SJSA1 (cell line): Measurements from ENCODE around the gene RABL6. TPM values are rescaled to one million over a fixed set of nuclear protein-coding genes. Genes with fewer than 3 reads are reported as not detected.

ENCODE experiments used
- total RNA-seq: library from RNA; depleted of rRNA; stranded (reverse); fragments of >200 nt; shearing (Covaris generic); gene quantifications from 2 replicates; pipeline ENCODE4 v1.2.3, GENCODE V29; 2014; rRNA removed

Gene RABL6
- total RNA-seq, 1 experiment from 2014 or later, result 97.2 TPM

Other genes with a start within 250 kb of the RABL6 start
- 0.08 TPM in 1 of 2 replicates, not detected in the other for gene EGFL7, start 145.0 kb upstream of the RABL6 start, total RNA-seq
- 30.1 and 34.0 TPM in 2 replicates for gene AGPAT2, start 120.5 kb upstream of the RABL6 start, total RNA-seq
- not detected in 2 replicates for gene DIPK1B, start 95.4 kb upstream of the RABL6 start, total RNA-seq
- not detected in 2 replicates for gene LCN10, start 65.0 kb upstream of the RABL6 start, total RNA-seq
- gene LCN6, start 59.4 kb upstream of the RABL6 start, total RNA-seq, result not detected in 2 replicates
- not detected in 2 replicates for gene LCN8, start 49.7 kb upstream of the RABL6 start, total RNA-seq
- not detected in 2 replicates for gene LCN15, start 43.4 kb upstream of the RABL6 start, total RNA-seq
- gene TMEM141, start 16.6 kb upstream of the RABL6 start, total RNA-seq, result 33.5 and 44.6 TPM in 2 replicates
- 0.16 TPM in 1 of 2 replicates, not detected in the other for gene CCDC183, start 11.6 kb upstream of the RABL6 start, total RNA-seq
- gene AJM1, start 34.5 kb downstream of the RABL6 start, total RNA-seq, result 0.11 and 0.16 TPM in 2 replicates
- gene PHPT1, start 41.5 kb downstream of the RABL6 start, total RNA-seq, result 64.1 and 70.5 TPM in 2 replicates
- 0.42 and 1.0 TPM in 2 replicates for gene MAMDC4, start 44.4 kb downstream of the RABL6 start, total RNA-seq
- 266 and 387 TPM in 2 replicates for gene EDF1, start 58.4 kb downstream of the RABL6 start, total RNA-seq
- 11.3 and 17.1 TPM in 2 replicates for gene TRAF2, start 78.6 kb downstream of the RABL6 start, total RNA-seq
- gene FBXW5, start 136.8 kb downstream of the RABL6 start, total RNA-seq, result 89.0 and 93.8 TPM in 2 replicates
- gene C8G, start 137.3 kb downstream of the RABL6 start, total RNA-seq, result not detected in 2 replicates
- gene LCN12, start 144.3 kb downstream of the RABL6 start, total RNA-seq, result not detected in 2 replicates
- not detected in 2 replicates for gene PTGDS, start 169.6 kb downstream of the RABL6 start, total RNA-seq
- not detected in 2 replicates for gene LCNL1, start 175.0 kb downstream of the RABL6 start, total RNA-seq
- gene PAXX, start 184.5 kb downstream of the RABL6 start, total RNA-seq, result 14.5 and 15.1 TPM in 2 replicates
- gene CLIC3, start 188.6 kb downstream of the RABL6 start, total RNA-seq, result 0.89 TPM in 1 of 2 replicates, not detected in the other
- gene ABCA2, start 220.3 kb downstream of the RABL6 start, total RNA-seq, result 0.81 and 1.3 TPM in 2 replicates
- not detected in 2 replicates for gene FUT7, start 224.1 kb downstream of the RABL6 start, total RNA-seq
- not detected in 2 replicates for gene NPDC1, start 238.2 kb downstream of the RABL6 start, total RNA-seq
- gene ENTPD2, start 246.1 kb downstream of the RABL6 start, total RNA-seq, result not detected in 2 replicates